Measurements from ENCODE around the gene ZFYVE16.

The ZFYVE16 gene

DNA sequence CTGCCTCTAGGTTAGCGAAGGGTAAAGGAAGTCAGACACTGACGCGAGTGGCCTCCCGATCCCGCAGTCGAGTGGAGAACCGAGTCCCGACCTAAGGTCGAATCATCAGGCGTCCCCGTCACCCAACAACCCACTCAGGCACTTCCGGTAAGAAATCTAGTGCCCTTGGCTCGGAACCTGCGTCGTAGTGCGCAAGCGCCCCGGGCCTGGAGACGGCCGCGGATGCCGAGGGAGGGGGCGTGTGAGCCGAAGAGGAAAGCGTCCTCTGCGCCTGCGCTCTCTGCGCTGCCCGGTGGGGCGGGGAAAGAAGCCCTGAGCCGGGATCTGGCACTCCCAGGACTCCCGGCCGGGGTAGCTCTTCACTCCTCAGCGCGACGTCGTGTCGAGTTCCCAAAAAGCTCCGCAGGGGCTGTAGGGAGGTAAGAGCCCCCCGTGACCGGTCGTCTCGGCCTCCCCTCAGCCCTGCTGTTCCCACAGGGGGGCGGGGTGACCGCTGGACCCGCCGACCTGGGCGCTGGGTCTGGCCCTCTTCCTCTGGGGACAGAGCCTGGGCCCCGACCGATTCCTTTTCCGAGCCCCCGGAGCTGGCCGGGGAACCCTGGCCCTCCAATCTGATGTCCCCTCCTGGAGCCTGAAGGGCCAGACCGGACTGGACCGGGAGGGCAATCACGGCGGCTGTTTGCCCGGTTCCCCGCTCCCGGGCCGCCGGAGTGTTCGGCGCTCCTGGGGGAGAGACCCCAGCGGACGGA lies at the start of gene ZFYVE16:
ZFYVE16 (plus strand) TSS at position 330 of the 749 bp plus-strand sequence. CDS start 26,084 bp downstream, outside the sequence.
- H3K27me3 ChIP-seq (ENCODE audit: control insufficient read depth in 1 of 2, insufficient read depth in 2 of 2, low read length in 2 of 2) = no peaks in the 10 kb centered on the region
- peak within 1 kb of the TSS; percentile 70 to 92 for H3K4me3 ChIP-seq (ENCODE audit: low read length in 2 of 2)
- no peaks in the 10 kb centered on the region for H3K9me3 ChIP-seq (ENCODE audit: control insufficient read depth in 2 of 2, low read length in 2 of 2)
- H3K4me1 ChIP-seq (ENCODE audit: control insufficient read depth, insufficient read depth, low read length) = peaks cover 3% of the 10 kb centered on the region
- peak within 1 kb of the TSS; percentile 97 for H3K27ac ChIP-seq (ENCODE audit: low read length)
- H3K9ac ChIP-seq (ENCODE audit: low read length in 2 of 2) = peak within 1 kb of the TSS; percentile 91 to 97
- peaks cover 0 to 2% of the 10 kb centered on the region in 2 donors for H3K36me3 ChIP-seq (ENCODE audit: control insufficient read depth in 2 of 2, insufficient read depth in 2 of 2, low read length in 2 of 2)

GRCh38 chr5:80360914-80361444 lies 46.9 kb upstream of the ZFYVE16 start:
- H3K27me3 ChIP-seq (ENCODE audit: control insufficient read depth in 1 of 2, insufficient read depth in 2 of 2, low read length in 2 of 2) = no peaks in the 10 kb centered on the region
- H3K9me3 ChIP-seq (ENCODE audit: control insufficient read depth in 2 of 2, low read length in 2 of 2) = no peaks in the 10 kb centered on the region
- H3K4me1 ChIP-seq (ENCODE audit: control insufficient read depth, insufficient read depth, low read length) = no peaks in the 10 kb centered on the region
- no peak overlapping the region for H3K4me3 ChIP-seq (ENCODE audit: low read length in 2 of 2)
- H3K27ac ChIP-seq (ENCODE audit: low read length) = no peak overlapping the region
- H3K36me3 ChIP-seq (ENCODE audit: control insufficient read depth in 2 of 2, insufficient read depth in 2 of 2, low read length in 2 of 2) = no peaks in the 10 kb centered on the region
- no peak overlapping the region for H3K9ac ChIP-seq (ENCODE audit: low read length in 2 of 2)

DNA sequence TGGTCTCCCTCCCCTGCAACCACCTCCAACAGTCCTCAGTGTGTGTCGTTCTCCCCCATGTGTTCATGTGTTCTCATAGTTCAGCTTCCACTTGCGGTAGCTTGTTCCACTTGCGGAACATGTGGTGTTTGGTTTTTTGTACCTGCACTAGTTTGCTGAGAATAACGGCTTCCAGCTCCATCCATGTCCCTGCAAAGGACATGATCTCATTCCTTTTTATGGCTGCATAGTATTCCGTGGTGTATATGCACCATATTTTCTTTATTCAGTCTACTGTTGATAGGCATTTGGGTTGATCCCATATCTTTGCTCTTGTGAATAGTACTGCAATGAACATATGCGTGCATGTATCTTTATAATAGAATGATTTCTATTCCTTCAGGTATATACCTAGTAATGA lies 43.0 kb upstream of the ZFYVE16 start:
- H3K27ac ChIP-seq (ENCODE audit: low read length) = no peak overlapping the region
- no peak overlapping the region for H3K9ac ChIP-seq (ENCODE audit: low read length in 2 of 2)
- H3K4me1 ChIP-seq (ENCODE audit: control insufficient read depth, insufficient read depth, low read length) = no peaks in the 10 kb centered on the region
- H3K9me3 ChIP-seq (ENCODE audit: control insufficient read depth in 2 of 2, low read length in 2 of 2) = no peaks in the 10 kb centered on the region
- no peaks in the 10 kb centered on the region for H3K36me3 ChIP-seq (ENCODE audit: control insufficient read depth in 2 of 2, insufficient read depth in 2 of 2, low read length in 2 of 2)
- H3K27me3 ChIP-seq (ENCODE audit: control insufficient read depth in 1 of 2, insufficient read depth in 2 of 2, low read length in 2 of 2) = no peaks in the 10 kb centered on the region
- no peak overlapping the region for H3K4me3 ChIP-seq (ENCODE audit: low read length in 2 of 2)

DNA sequence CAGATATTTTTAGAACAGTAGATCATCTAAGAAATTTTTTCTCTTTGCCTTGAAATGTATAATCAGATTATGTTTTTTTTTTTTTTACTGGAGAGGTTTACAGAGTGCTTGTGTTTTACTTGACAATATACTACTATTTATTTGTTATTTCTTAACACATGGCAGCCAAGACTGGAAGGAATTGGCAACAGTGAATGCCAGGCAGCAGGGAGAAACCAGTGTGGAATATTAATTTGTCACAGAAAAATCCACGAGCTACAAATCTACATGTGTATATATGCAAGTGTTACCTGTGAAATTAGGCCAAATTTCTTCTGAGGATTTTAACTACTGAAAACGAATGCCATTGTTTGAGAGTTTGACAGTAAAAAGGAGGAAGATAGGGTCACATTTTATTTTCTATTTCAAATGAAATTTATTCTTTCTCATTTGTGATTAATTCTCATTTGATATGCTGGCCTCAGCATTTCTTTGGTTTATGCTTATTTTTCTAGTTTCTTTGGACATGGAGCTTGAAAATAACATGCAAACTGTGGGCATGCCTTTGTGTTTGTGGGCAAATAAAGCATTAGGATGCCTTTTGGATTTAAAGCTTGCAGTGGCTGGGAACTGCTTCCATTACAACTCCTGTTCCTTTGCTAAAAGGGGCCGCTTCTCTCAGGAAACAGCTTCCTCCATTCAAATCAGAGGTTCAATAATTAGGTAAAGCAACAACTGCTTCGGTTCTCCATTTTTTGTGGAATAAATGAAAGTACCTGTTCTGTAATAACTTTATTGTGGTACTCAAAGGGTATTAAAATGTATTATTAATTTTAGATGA lies 39.0 kb upstream of the ZFYVE16 start:
- Histone ChIP-seq H3K4me3 (ENCODE audit: low read length in 2 of 2) (no peak overlapping the region), H3K9me3 (ENCODE audit: control insufficient read depth in 2 of 2, low read length in 2 of 2) (no peaks in the 10 kb centered on the region), H3K27me3 (ENCODE audit: control insufficient read depth in 1 of 2, insufficient read depth in 2 of 2, low read length in 2 of 2) (no peaks in the 10 kb centered on the region), H3K27ac (ENCODE audit: low read length) (no peak overlapping the region), H3K36me3 (ENCODE audit: control insufficient read depth in 2 of 2, insufficient read depth in 2 of 2, low read length in 2 of 2) (no peaks in the 10 kb centered on the region), H3K4me1 (ENCODE audit: control insufficient read depth, insufficient read depth, low read length) (no peaks in the 10 kb centered on the region), H3K9ac (ENCODE audit: low read length in 2 of 2) (no peak overlapping the region)

- Histone ChIP-seq H3K27ac (ENCODE audit: low read length) (no peak overlapping the region), H3K4me1 (ENCODE audit: control insufficient read depth, insufficient read depth, low read length) (no peaks in the 10 kb centered on the region), H3K9me3 (ENCODE audit: control insufficient read depth in 2 of 2, low read length in 2 of 2) (no peaks in the 10 kb centered on the region), H3K27me3 (ENCODE audit: control insufficient read depth in 1 of 2, insufficient read depth in 2 of 2, low read length in 2 of 2) (no peaks in the 10 kb centered on the region), H3K9ac (ENCODE audit: low read length in 2 of 2) (no peak overlapping the region), H3K4me3 (ENCODE audit: low read length in 2 of 2) (no peak overlapping the region), H3K36me3 (ENCODE audit: control insufficient read depth in 2 of 2, insufficient read depth in 2 of 2, low read length in 2 of 2) (no peaks in the 10 kb centered on the region)
Measured at GRCh38 chr5:80369521-80369920, 38.3 kb upstream of the ZFYVE16 start.

DNA sequence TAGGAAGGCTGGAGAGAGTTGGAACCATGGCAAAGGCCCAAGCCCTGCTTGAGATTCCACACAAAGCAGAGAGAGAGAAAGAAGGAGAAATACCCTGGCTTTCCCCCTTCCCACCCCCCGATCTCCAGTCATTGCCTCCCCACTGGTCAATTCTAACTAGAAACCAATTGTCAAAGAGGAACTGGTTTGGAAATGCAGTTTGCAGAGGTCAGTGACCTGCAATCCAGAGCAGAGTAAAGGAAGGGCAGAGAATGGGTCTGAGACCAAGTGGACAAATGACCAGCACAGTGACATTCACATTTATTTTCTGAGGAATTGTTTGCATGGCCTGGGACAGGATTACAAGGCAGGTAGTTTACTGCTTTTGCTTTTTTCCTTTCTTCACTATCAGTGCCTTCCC lies 37.5 kb upstream of the ZFYVE16 start:
- Histone ChIP-seq H3K9ac (ENCODE audit: low read length in 2 of 2) (no peak overlapping the region), H3K27me3 (ENCODE audit: control insufficient read depth in 1 of 2, insufficient read depth in 2 of 2, low read length in 2 of 2) (no peaks in the 10 kb centered on the region), H3K4me1 (ENCODE audit: control insufficient read depth, insufficient read depth, low read length) (no peaks in the 10 kb centered on the region), H3K27ac (ENCODE audit: low read length) (no peak overlapping the region), H3K36me3 (ENCODE audit: control insufficient read depth in 2 of 2, insufficient read depth in 2 of 2, low read length in 2 of 2) (no peaks in the 10 kb centered on the region), H3K9me3 (ENCODE audit: control insufficient read depth in 2 of 2, low read length in 2 of 2) (no peaks in the 10 kb centered on the region), H3K4me3 (ENCODE audit: low read length in 2 of 2) (no peak overlapping the region)

DNA sequence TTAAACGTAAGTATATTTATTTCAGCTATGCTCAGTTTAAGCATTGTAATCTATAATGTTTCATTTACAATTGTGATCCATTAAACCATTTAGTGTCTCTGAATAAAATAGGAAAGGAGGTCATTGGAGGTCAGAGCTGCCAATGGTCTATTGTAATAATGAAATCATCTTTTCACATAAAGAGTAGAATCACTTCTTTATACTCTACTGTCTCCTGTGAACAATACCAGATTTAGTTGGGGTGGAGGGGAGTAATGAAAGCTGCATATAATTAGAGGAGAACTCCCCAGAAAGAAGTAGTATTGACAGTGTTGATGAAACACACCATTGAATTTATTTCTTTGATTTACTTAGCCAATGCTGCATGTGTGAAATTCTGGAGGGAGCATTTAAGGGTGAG lies 35.1 kb upstream of the ZFYVE16 start:
- H3K36me3 ChIP-seq (ENCODE audit: control insufficient read depth in 2 of 2, insufficient read depth in 2 of 2, low read length in 2 of 2) = no peaks in the 10 kb centered on the region
- H3K27ac ChIP-seq (ENCODE audit: low read length) = no peak overlapping the region
- no peaks in the 10 kb centered on the region for H3K9me3 ChIP-seq (ENCODE audit: control insufficient read depth in 2 of 2, low read length in 2 of 2)
- H3K4me3 ChIP-seq (ENCODE audit: low read length in 2 of 2) = no peak overlapping the region
- H3K27me3 ChIP-seq (ENCODE audit: control insufficient read depth in 1 of 2, insufficient read depth in 2 of 2, low read length in 2 of 2) = no peaks in the 10 kb centered on the region
- H3K4me1 ChIP-seq (ENCODE audit: control insufficient read depth, insufficient read depth, low read length) = no peaks in the 10 kb centered on the region
- H3K9ac ChIP-seq (ENCODE audit: low read length in 2 of 2) = no peak overlapping the region

DNA sequence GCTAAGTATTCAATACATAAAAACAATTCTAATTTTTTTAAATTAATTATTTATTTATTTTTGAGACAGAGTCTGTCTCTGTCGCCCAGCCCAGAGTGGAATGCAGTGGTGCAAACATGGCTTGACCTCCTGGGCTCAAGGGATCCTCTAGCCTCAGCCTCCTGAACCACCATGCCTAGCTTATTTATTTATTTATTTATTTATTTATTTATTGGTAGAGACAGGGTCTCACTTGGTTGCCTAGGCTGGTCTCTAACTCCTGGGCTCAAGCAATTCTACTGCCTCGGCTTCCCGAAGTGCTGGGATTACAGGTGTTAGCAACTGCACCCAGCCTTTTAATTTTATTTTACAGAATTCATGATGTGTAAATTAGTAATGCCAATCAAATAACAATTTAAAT lies 33.7 kb upstream of the ZFYVE16 start:
- no peaks in the 10 kb centered on the region for H3K36me3 ChIP-seq (ENCODE audit: control insufficient read depth in 2 of 2, insufficient read depth in 2 of 2, low read length in 2 of 2)
- H3K9me3 ChIP-seq (ENCODE audit: control insufficient read depth in 2 of 2, low read length in 2 of 2) = no peaks in the 10 kb centered on the region
- no peak overlapping the region for H3K4me3 ChIP-seq (ENCODE audit: low read length in 2 of 2)
- no peak overlapping the region for H3K27ac ChIP-seq (ENCODE audit: low read length)
- no peak overlapping the region for H3K9ac ChIP-seq (ENCODE audit: low read length in 2 of 2)
- H3K4me1 ChIP-seq (ENCODE audit: control insufficient read depth, insufficient read depth, low read length) = no peaks in the 10 kb centered on the region
- H3K27me3 ChIP-seq (ENCODE audit: control insufficient read depth in 1 of 2, insufficient read depth in 2 of 2, low read length in 2 of 2) = no peaks in the 10 kb centered on the region

GRCh38 chr5:80376557-80376956 lies 31.3 kb upstream of the ZFYVE16 start:
- H3K27me3 ChIP-seq (ENCODE audit: control insufficient read depth in 1 of 2, insufficient read depth in 2 of 2, low read length in 2 of 2) = no peaks in the 10 kb centered on the region
- no peak overlapping the region for H3K27ac ChIP-seq (ENCODE audit: low read length)
- no peaks in the 10 kb centered on the region for H3K9me3 ChIP-seq (ENCODE audit: control insufficient read depth in 2 of 2, low read length in 2 of 2)

DNA sequence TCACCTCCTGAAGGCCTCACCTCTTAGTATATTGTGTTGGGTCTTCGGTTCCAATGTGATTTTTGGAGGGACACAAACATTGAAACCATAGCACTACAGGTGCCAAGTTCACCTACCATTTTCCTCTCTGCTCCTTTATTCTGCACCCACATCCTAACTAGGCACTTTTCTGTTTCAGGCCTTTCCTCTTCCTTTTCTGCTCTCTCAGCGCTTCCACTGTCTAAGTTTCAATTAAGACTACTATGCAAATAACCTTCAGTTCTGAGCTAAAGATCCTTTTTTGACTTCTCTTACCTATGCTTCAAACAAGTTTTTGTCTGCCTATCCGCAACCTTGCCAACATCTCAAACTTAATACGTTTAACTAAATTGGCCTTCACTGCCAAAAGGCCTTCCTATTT lies 25.4 kb upstream of the ZFYVE16 start:
- no peaks in the 10 kb centered on the region for H3K36me3 ChIP-seq (ENCODE audit: control insufficient read depth in 2 of 2, insufficient read depth in 2 of 2, low read length in 2 of 2)

More at GRCh38 chr5:80376557-80376956, 31.3 kb upstream of the ZFYVE16 start:
- Histone ChIP-seq H3K9ac (ENCODE audit: low read length in 2 of 2) (no peak overlapping the region), H3K4me3 (ENCODE audit: low read length in 2 of 2) (no peak overlapping the region), H3K36me3 (ENCODE audit: control insufficient read depth in 2 of 2, insufficient read depth in 2 of 2, low read length in 2 of 2) (no peaks in the 10 kb centered on the region), H3K4me1 (ENCODE audit: control insufficient read depth, insufficient read depth, low read length) (no peaks in the 10 kb centered on the region)

More for the DNA sequence above, 25.4 kb upstream of the ZFYVE16 start:
- H3K27me3 ChIP-seq (ENCODE audit: control insufficient read depth in 1 of 2, insufficient read depth in 2 of 2, low read length in 2 of 2) = no peaks in the 10 kb centered on the region
- H3K9ac ChIP-seq (ENCODE audit: low read length in 2 of 2) = no peak overlapping the region
- H3K4me1 ChIP-seq (ENCODE audit: control insufficient read depth, insufficient read depth, low read length) = no peaks in the 10 kb centered on the region
- H3K9me3 ChIP-seq (ENCODE audit: control insufficient read depth in 2 of 2, low read length in 2 of 2) = no peaks in the 10 kb centered on the region
- no peak overlapping the region for H3K4me3 ChIP-seq (ENCODE audit: low read length in 2 of 2)
- H3K27ac ChIP-seq (ENCODE audit: low read length) = no peak overlapping the region

All from stomach smooth muscle (tissue), 2 donors.